GM18508 (cell line): ENCODE results near the gene SNRNP25.
"Not testable (repeated sequence)": the region's sequence is repeated elsewhere in the genome, so short reads cannot be mapped to it uniquely, and the experiment has no call there.

Experiments
- ATAC-seq: cut with Tn5 transposase; IDR thresholded peaks from one replicate; pipeline ENCODE4 v1.9.1; 2021; ENCODE audit warnings: moderate number of reproducible peaks; ENCODE audit not compliant: insufficient read depth, unreplicated experiment

SNRNP25 gene

DNA sequence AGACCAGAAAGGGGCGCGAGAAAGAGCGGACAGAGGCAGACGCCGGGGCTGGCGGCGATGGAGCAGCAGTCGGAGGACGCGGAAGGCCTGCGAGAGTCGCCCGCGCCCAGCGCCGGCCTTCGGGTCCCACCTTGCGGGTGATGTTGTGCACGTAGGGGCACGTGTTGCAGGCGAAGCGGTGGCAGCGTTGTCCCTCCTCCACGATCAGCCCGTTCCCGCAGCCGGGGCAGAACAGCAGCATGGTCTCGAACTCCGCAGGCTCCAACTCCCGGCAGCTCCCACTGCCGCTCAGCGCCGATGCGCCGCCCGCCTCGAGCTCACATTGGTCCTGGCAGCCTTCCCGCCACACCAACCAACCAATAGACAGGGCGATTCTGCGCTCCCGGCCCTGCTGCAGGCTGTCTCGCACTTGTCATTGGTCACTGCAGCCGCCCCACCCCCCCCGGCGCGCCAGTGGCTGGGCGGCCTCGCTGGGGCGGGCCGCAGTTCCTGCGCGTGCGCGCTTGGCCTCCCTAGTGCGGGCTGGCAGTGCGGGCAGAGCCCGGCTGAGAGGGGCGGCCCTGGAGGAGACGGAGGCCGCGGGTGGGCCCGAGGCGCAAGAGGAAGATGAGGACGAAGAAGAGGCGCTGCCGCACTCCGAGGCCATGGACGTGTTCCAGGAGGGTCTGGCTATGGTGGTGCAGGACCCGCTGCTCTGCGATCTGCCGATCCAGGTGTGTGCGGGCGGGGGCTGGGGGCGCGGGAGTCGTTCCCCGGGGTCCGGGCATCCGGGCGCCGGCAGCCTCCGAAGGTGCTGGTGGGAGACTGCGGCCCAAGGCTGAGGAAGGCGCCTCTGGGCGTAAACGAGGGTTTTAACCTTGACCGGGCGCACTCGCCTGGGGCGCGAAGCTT, at the start of gene SNRNP25, which contains the start of gene POLR3K:
TSS of gene SNRNP25 (plus strand) at position 483 of the 891 bp plus-strand sequence. CDS start at position 672, 189 bp downstream.
TSS of gene POLR3K (minus strand) at position 263 of the 891 bp plus-strand sequence. CDS start at position 241, 22 bp downstream.
- peak; percentile 81 for ATAC-seq

GRCh38 chr16:9903-10665, 43.5 kb upstream of the SNRNP25 start:
- no peak for ATAC-seq

DNA sequence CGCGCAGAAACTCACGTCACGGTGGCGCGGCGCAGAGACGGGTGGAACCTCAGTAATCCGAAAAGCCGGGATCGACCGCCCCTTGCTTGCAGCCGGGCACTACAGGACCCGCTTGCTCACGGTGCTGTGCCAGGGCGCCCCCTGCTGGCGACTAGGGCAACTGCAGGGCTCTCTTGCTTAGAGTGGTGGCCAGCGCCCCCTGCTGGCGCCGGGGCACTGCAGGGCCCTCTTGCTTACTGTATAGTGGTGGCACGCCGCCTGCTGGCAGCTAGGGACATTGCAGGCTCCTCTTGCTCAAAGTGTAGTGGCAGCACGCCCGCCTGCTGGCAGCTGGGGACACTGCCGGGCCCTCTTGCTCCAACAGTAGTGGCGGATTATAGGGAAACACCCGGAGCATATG, 42.9 kb upstream of the SNRNP25 start:
- not testable (repeated sequence) for ATAC-seq

DNA sequence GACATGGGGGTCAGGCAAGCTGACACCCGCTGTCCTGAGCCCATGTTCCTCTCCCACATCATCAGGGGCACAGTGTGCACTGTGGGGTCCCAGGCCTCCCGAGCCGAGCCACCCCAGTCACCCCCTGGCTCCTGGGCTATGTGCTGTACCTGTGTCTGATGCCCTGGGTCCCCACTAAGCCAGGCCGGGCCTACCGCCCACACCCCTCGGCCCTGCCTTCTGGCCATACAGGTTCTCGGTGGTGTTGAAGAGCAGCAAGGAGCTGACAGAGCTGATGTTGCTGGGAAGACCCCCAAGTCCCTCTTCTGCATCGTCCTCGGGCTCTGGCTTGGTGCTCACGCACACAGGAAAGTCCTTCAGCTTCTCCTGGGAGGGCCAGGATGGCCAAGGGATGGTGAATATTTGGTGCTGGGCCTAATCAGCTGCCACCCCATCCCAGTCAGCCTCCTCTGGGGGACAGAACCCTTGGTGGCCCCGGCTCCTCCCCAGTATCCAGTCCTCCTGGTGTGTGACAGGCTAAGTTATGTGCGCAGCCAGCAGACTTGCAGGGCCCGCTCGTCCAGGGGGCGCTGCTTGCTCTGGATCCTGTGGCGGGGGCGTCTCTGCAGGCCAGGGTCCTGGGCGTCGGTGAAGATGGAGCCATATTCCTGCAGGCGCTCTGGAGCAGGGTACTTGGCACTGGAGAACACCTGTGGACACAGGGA, 36.4 kb upstream of the SNRNP25 start:
- ATAC-seq = not testable (repeated sequence)

DNA sequence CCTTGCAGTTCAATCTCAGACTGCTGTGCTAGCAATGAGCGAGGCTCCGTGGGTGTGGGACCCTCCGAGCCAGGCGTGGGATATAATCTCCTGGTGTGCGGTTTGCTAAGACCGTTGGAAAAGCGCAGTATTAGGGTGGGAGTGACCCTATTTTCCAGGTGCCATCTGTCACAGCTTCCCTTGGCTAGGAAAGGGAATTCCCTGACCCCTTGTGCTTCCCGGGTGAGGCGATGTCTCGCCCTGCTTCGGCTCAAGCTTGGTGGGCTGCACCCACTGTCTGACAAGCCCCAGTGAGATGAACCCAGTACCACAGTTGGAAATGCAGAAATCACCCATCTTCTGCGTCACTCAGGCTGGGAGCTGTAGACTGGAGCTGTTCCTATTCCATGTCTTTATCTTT, 32.7 kb upstream of the SNRNP25 start:
- ATAC-seq = not testable (repeated sequence)

- ATAC-seq = not testable (repeated sequence)
Observed at GRCh38 chr16:24151-24550, 29.5 kb upstream of the SNRNP25 start.

GRCh38 chr16:25926-26348, 27.7 kb upstream of the SNRNP25 start:
- ATAC-seq = not testable (repeated sequence)

- ATAC-seq = not testable (repeated sequence)
Observed at GRCh38 chr16:30627-31026, 23.0 kb upstream of the SNRNP25 start.

DNA sequence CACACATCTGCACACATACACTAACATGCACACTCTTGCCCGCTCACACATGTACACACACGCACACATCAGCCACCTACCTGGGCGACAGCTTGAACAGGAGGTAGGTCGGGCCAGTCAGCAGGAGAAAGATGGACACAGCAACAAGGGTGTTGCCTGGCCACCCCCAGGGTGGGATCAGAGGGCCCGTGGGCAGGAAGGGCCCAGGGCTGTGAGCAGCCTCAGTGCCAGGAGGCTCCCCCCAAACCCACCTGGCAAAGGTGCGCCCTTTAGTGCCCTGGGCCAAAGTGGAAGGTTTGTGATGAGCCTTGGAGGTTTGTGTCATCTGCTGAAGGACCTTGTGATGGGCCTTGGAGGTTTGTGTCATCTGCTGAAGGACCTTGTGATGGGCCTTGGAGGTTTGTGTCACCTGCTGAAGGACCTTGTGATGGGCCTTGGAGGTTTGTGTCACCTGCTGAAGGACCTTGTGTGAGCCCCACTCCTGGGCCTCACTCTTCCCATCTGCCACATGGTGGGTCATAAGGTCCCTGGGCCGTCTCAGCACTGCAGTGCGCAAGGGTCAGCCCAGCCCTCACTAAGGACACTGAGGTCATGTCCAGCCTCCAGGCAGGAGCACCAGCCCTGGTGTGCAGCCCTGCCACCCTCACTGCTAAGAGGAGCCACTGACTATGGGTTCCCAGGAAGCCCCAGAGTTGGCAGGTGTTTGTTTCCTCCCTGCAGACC, 20.3 kb upstream of the SNRNP25 start:
- ATAC-seq = not testable (repeated sequence)

- ATAC-seq = no peak
Observed at GRCh38 chr16:33877-34647, 19.6 kb upstream of the SNRNP25 start.

DNA sequence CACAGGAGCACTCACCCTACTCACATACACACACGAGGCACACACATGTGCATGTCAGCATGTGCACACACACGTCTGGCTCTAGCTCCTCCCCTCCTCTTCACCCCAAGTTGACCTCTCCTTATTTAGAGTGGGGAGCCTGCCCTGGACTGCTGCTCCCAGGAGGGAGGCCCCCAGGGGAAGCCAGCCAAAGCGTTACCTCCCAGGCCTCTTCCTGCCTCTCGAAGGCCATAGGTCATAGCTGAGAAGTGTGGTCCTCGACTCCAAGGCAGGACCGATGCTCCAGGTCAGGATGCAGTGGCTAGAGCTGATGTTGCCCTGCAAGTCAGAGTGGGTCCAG, 19.0 kb upstream of the SNRNP25 start:
- no peak for ATAC-seq

GRCh38 chr16:35011-35677, 18.5 kb upstream of the SNRNP25 start:
- no peak for ATAC-seq

GRCh38 chr16:35678-36305, 17.8 kb upstream of the SNRNP25 start:
- no peak for ATAC-seq

- ATAC-seq = no peak
Observed at GRCh38 chr16:36336-36984, 17.2 kb upstream of the SNRNP25 start.

GRCh38 chr16:37511-37910, 16.1 kb upstream of the SNRNP25 start:
- no peak for ATAC-seq

DNA sequence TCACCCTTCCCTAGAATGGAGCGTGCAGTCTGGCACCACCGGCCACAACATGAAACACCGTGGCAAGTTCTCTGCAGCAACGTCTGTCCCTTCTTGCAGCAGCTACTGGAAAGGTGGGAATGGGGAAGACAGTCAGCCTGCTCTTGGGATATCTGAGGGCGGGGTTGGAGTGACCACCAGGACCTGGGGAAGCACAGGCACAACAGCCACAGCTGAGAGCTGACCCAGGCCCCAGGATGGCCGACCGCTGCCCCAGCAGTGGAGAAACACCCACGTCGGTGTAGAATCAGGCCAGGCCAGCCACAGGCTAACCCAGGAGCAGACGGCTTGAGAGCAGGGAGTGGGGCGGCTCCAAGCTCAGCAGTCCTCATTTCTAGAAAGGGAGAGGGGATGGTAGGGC, 15.4 kb upstream of the SNRNP25 start:
- not testable (repeated sequence) for ATAC-seq

GRCh38 chr16:38941-39892, 14.4 kb upstream of the SNRNP25 start:
- no peak for ATAC-seq
